Activated effector memory CD4-positive, alpha-beta T cell treated with anti-CD3 and anti-CD28 coated beads, Interleukin-2, amount 50 U/mL, for 16 hours (primary cell): ENCODE measurements around the gene RNF141.

Experiments
- DNase-seq: peaks from one replicate; pipeline ENCODE4 v3.0.0-alpha.2; 2020

Gene RNF141

GRCh38 chr11:10561043-10561818 lies 20.2 kb upstream of the RNF141 start:
- DNase-seq, result no peak

DNA sequence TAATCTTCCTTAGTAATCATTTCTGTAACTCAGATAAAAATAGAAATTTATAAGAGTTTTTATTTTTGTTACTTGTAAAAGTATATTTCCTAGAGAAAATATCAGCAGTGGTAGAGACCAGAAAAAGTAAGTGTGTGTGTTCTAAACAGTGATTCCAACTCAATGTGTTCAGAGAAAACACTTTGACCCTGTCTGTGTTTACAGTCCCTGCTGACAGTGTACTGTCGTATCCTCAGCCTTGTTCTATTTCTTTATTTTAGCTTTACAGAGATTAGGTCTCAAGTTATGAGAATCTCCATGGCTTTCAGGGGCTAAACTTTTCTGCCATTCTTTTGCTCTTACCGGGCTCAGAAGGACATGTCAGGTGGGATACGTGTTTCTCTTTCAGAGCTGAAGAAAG lies 17.3 kb upstream of the RNF141 start:
- DNase-seq, result no peak

- DNase-seq, result no peak
Observed at GRCh38 chr11:10556590-10556989, 15.6 kb upstream of the RNF141 start.

DNA sequence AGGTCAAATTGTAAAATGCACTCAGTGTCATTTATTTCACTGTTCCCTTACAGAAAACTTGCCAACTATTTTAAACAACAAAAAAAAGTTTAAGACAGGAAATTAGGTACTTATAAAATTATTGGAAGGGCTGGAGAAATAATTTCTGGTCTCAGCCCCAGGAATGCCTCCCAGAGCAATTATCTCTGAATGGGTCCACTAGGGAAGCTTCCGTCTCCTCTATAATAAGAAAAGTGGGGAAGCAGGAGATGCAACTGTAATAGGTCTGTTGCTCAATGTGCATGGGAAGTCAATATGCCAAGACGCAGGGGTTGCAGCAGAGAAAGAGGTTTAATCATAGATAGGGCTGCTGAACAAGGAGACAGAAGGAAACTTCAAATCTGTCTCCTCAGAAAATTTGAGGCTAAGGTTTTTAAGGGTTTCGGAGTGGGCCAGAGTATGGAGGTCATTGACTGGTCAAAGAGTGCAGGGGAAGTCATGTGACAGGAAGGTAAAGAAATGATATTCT lies 10.9 kb upstream of the RNF141 start:
- no peak for DNase-seq

DNA sequence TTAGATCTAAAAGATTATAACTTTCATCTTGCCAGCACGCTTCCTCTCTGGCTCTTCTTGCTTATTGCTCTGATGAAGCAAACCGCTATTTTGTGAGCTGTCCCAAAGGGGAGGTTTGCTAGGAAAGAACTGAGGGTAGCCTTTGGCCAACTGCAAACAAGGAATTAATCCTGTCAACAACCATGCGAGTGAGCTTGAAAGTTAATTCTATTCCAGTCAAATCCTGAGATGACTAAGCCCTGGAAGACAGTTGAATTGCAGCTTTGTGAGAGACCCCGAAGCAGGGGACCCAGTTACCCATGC lies 10.3 kb upstream of the RNF141 start:
- no peak for DNase-seq

DNA sequence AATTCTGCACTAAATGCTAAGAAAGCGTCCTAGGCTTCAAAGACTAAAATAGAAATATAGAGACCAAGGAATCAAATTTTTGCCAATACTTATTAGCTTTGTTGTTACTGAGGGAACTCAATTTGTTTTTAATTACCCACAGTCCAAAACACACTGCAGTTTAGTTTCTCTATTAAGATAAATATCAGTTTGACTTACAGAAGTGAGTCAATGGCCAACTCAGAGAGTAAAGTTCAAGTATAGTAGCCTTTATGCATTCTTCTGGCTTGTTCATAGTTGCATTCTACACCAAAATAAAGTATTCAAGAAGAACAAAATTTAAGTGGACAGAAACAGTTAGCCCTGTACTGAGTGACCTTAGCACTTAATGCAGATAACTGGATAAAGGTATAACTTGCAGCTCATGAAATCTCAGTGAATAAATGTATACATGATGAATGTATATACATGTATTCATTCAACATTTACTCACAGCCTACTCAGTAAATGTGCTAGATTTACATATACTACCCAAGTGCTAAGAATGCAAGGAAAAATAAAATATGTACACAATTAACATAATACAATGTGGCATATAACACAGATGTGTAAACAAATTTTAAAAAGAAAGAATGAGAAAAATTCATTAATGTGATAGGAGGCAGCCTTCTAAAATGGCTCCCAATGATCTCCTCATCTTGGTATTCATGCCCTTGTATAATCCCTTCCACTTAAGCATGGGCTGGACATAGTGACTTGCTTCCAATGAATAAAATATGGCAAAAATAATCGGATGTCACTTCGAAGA lies 9.7 kb upstream of the RNF141 start:
- no peak for DNase-seq

GRCh38 chr11:10544491-10545465 lies 3.8 kb upstream of the RNF141 start:
- no peak for DNase-seq

GRCh38 chr11:10543782-10544181 lies 2.8 kb upstream of the RNF141 start:
- DNase-seq, result no peak

- DNase-seq, result no peak
Observed at GRCh38 chr11:10542776-10543175, 1.8 kb upstream of the RNF141 start.

DNA sequence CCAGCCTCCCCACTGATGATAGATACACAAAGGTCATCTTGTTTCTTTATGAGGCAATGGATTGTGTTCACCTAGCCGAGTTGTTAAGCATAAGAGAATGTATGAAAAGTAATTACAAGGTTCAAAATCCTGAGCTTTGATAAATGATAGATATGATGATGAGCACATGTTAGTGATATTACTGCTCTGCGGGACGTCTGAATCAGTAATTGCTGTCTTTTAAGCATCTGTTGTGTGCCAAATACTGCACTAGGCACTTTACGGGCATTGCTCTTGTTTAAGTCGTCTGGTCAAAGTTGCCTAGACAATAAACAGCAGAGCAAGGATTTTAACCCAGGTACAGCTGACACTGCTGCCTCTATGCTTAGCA lies 559 bp upstream of the RNF141 start:
- no peak for DNase-seq

GRCh38 chr11:10540546-10540914 lies 457 bp downstream of the RNF141 start:
- no peak for DNase-seq

- no peak for DNase-seq
Observed at GRCh38 chr11:10539339-10539738, 1.6 kb downstream of the RNF141 start.

DNA sequence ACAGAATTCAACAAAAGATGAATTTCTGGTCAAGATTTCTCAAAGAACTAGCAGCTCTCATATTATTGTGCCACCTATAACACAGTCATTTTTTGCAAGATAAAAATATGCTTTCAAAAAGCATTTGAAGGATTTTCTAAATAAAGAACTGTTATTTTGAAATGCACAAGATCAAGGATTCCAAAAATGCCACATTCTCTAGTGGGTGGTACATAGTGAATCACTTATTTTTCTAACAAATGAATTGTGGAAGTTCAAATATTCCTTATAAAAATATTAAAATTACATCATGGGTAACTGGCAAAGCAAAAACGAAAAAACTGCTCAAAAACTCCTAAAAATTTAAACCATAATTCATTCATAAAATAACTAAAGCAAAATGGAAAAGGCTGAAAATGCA lies 2.1 kb downstream of the RNF141 start:
- no peak for DNase-seq

DNA sequence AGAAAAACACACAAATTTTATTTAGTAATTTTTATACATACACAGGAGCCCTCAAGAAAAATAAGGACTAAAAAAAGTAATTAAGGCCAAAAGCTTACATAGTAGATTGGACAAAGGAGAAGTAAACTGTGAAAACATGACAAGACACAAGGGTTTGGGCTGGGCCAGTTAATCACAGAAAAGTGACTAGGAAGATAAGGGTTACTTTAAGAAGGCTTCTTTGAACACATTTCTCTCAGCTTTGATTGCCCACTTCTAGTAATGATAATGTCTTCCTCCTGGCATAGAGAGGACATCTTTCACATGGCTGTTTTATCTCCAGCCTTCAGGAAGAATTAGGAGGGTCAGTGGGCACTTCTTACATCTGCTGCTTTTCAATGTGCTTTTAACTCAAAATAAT lies 3.4 kb downstream of the RNF141 start:
- DNase-seq, result no peak

DNA sequence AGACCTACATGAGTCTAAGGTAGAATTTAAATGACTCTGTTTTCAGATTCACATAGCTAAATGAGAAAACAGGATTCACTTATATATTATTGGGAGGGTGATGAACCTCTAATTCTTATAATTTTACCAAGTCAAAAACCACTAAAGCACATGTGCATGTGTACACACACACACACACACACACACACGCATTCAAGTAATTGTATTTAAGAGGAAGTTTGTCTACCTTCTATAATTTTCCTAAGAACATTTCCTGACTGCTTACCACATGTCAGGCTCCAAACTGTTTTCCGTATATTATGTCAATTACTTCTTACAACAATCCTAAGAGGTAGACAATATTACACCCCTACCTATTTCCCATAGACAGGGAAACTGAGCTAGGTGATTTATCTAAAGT lies 6.7 kb downstream of the RNF141 start:
- DNase-seq, result no peak

DNA sequence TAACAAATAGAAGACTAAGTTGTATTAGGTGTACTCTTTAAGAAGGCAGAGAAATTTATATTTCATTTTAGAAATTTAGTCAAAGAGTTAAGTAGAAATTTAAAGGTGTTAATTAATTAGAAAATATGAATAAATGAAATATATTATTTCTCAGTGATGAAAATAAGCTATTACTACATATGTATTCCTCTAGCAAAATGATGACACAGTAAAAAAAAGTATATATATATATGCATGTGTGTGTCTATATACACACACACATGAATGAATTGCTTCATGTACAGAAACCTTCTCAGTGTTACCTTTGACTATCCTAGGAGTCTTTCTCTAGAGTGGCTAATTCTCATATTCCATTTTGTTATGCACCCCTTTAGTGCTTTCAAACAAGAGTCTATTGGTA lies 7.7 kb downstream of the RNF141 start:
- no peak for DNase-seq

- DNase-seq, result no peak
Observed at GRCh38 chr11:10532526-10532925, 8.5 kb downstream of the RNF141 start.

- no peak for DNase-seq
Observed at GRCh38 chr11:10529279-10529678, 11.7 kb downstream of the RNF141 start.

GRCh38 chr11:10528121-10528520 lies 12.9 kb downstream of the RNF141 start:
- DNase-seq, result no peak

DNA sequence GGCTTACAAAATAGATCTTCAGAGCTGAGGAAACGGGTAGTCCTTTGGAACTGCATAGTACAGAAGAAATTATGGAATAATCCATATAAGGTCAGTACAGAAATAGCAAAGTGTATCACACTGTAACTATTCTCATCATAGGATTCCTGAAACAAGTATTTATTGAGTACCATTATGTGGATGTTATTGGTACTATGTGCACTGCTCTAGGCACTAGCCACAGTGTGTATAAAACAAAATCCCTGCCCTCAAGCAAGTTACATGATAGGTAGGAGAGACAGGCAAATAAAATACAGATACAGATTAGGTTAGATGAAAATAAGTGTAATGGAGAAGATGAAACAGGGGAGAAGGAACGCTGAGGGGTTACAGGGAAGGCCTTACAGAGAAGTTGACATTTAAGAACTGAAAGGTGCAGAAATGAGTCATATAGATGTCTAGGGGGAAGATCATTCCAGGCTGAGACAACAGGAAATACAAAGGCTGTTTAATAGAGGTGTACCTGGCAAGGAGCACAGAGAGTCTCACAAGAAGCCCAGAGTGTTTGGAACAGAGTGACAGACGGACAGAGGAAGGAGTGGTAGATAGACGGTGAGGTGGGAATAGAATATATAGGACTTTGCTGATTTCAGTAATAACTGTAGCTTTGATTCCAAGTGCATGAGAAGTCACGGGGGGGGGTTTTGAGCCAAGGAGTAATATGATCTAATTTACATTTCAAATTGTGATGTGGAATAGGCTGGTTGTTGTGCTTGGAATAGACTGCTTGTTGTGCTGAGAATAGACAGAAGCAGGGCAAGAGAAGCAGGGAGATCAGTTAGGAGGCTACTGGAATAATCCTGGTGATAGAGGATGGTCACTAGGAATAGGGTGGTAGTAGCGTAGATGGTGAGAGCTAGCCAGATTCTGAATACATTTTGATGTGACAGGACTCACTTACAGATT lies 13.7 kb downstream of the RNF141 start:
- no peak for DNase-seq

GRCh38 chr11:10524471-10524870 lies 16.5 kb downstream of the RNF141 start:
- no peak for DNase-seq

DNA sequence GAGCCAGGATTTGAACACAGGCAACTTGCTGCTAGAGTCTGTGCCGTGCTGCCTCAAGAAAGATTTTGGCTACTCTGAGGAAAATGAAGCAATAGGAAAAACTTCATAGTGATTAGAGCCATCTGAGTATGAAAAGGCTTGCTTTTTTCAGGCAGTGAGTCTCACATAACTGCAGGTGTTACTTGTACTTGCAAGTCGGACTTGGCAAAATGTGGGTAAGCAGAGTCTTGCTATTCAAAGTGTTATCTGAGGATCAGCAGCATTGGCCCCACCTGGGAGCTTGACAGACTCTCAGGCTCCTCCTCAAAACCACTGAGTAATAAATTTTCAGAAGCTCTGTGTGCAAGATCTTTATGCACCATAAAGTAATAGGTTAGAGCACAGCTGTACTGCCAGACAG lies 18.1 kb downstream of the RNF141 start:
- no peak for DNase-seq
